H1 (cell line): ENCODE measurements around the gene ZNF771. TPM values are rescaled to one million over a fixed set of nuclear protein-coding genes. Genes with fewer than 3 reads are reported as not detected.

Experiments used
- CTCF ChIA-PET: fragments of 300-600 bp; sonication (Branson Sonifier 250); formaldehyde crosslinking; loops from one replicate; lab custom pipeline; 2021; ENCODE audit not compliant: partially characterized antibody; lab: Charles Lee
- POLR2A ChIA-PET: fragments of 300-600 bp; sonication (Branson Sonifier 250); formaldehyde crosslinking; loops from one replicate; lab custom pipeline; 2021; ENCODE audit warnings: inconsistent platforms; ENCODE audit not compliant: partially characterized antibody; lab: Charles Lee
- DNase-seq, 2 experiments: peaks; one replicate each; pipeline versions ENCODE4 v3.0.0 to v3.0.0-alpha.2; 2010 to 2022; ENCODE audit warnings: low spot score in 2 of 2, low read depth in 1 of 2, mixed read lengths in 1 of 2
- FAIRE-seq: peaks from 2 replicates; lab custom pipeline; 2011; peaks lifted over from hg19 to GRCh38; lab: Jason Lieb, UNC
- H2AFZ ChIP-seq: 2 replicates; pipeline ENCODE4 v1.8.1; 2012; ENCODE audit warnings: low read length, inconsistent platforms
- H2AK5ac ChIP-seq: 2 replicates; pipeline ENCODE4 v1.6.1; 2013; ENCODE audit warnings: low read depth, low read length
- H2BK120ac ChIP-seq: replicated peaks from 2 replicates; pipeline ENCODE3; 2013; ENCODE audit warnings: low read depth, low read length, inconsistent platforms
- H2BK12ac ChIP-seq: 2 replicates; pipeline ENCODE4 v1.6.1; 2013; ENCODE audit warnings: low read depth, low read length
- H2BK15ac ChIP-seq: 2 replicates; pipeline ENCODE4 v1.6.1; 2013; ENCODE audit warnings: low read length
- H2BK20ac ChIP-seq: 2 replicates; pipeline ENCODE4 v1.6.1; 2013; ENCODE audit warnings: low read length
- H2BK5ac ChIP-seq: 2 replicates; pipeline ENCODE4 v1.6.1; 2013; ENCODE audit warnings: low read depth, low read length
- H3K14ac ChIP-seq: 2 replicates; pipeline ENCODE4 v1.6.1; 2013; ENCODE audit warnings: inconsistent platforms; ENCODE audit not compliant: insufficient read length
- H3K18ac ChIP-seq: 2 replicates; pipeline ENCODE4 v1.6.1; 2013; ENCODE audit warnings: low read length; ENCODE audit errors: extremely low read depth
- H3K23ac ChIP-seq: 2 replicates; pipeline ENCODE4 v1.6.1; 2013; ENCODE audit warnings: inconsistent platforms; ENCODE audit not compliant: insufficient read length
- H3K23me2 ChIP-seq: 2 replicates; pipeline ENCODE4 v1.6.1; 2013; ENCODE audit warnings: low read depth, low read length
- H3K27ac ChIP-seq: 2 replicates; pipeline ENCODE4 v1.6.1; 2011; ENCODE audit warnings: low read depth, low read length, inconsistent platforms
- H3K27me3 ChIP-seq, 4 experiments: replicated peaks in 1 of 4; 1 replicate in 1 of 4; 2 replicates in 3 of 4; pipeline versions ENCODE4 v1.6.1 to v1.8.1; 2011 to 2013; ENCODE audit warnings: low read length in 3 of 4, mild to moderate bottlenecking in 3 of 4, inconsistent platforms in 2 of 4, mixed read lengths in 2 of 4, moderate library complexity in 1 of 4; ENCODE audit not compliant: control insufficient read depth in 3 of 4, insufficient read depth in 3 of 4; ENCODE audit errors: extremely low read depth in 1 of 4
- H3K36me3 ChIP-seq, 4 experiments: 2 replicates each; pipeline versions ENCODE4 v1.6.1 to v1.8.1; 2011 to 2013; ENCODE audit warnings: mild to moderate bottlenecking in 4 of 4, low read length in 3 of 4, moderate library complexity in 2 of 4, control low read depth in 1 of 4, inconsistent platforms in 1 of 4; ENCODE audit not compliant: insufficient read depth in 4 of 4, control insufficient read depth in 2 of 4
- H3K4ac ChIP-seq: replicated peaks from 2 replicates; pipeline ENCODE3; 2013; ENCODE audit warnings: low read length, low read depth, mixed read lengths, inconsistent platforms; ENCODE audit not compliant: insufficient read length
- H3K4me1 ChIP-seq, 4 experiments: replicated peaks in 1 of 4; 1 replicate in 1 of 4; 2 replicates in 3 of 4; pipeline versions ENCODE4 v1.6.1 to v1.8.1; 2011 to 2013; ENCODE audit warnings: low read length in 3 of 4, inconsistent platforms in 2 of 4, mixed read lengths in 1 of 4; ENCODE audit not compliant: insufficient read depth in 4 of 4, control insufficient read depth in 3 of 4
- H3K4me2 ChIP-seq, 2 experiments: 2 replicates each; pipeline versions ENCODE4 v1.6.1 to v1.8.1; 2011 to 2013; ENCODE audit warnings: low read depth in 2 of 2, low read length in 2 of 2, control low read depth in 1 of 2, inconsistent platforms in 1 of 2, mild to moderate bottlenecking in 1 of 2; ENCODE audit not compliant: insufficient read depth in 1 of 2
- H3K4me3 ChIP-seq, 4 experiments: fragments of 200-600, 300-600 bp in 1 of 4; sonication (generic), shearing (Covaris generic), sonication (Bioruptor Twin) in 1 of 4; 2 replicates each; pipeline versions ENCODE4 v1.5.1 to v1.8.1; 2011 to 2016; ENCODE audit warnings: low read length in 4 of 4, low read depth in 3 of 4, control low read depth in 2 of 4, inconsistent platforms in 2 of 4, mild to moderate bottlenecking in 2 of 4, mixed read lengths in 1 of 4, moderate library complexity in 1 of 4; ENCODE audit not compliant: insufficient read depth in 2 of 4; ENCODE audit errors: extremely low read depth in 1 of 4
- H3K56ac ChIP-seq: replicated peaks from 2 replicates; pipeline ENCODE3; 2013; ENCODE audit warnings: low read depth, mild to moderate bottlenecking, mixed read lengths, low read length, inconsistent platforms; ENCODE audit not compliant: insufficient read length
- H3K79me1 ChIP-seq: 2 replicates; pipeline ENCODE4 v1.6.1; 2013; ENCODE audit warnings: low read depth, low read length, control low read depth
- H3K79me2 ChIP-seq, 2 experiments: 2 replicates each; pipeline versions ENCODE4 v1.6.1 to v1.8.1; 2012 to 2013; ENCODE audit warnings: low read length in 2 of 2, mild to moderate bottlenecking in 2 of 2, inconsistent platforms in 1 of 2; ENCODE audit not compliant: insufficient read depth in 2 of 2, control insufficient read depth in 1 of 2
- H3K9ac ChIP-seq, 4 experiments: replicated peaks in 1 of 4; 1 replicate in 1 of 4; 2 replicates in 3 of 4; pipeline versions ENCODE4 v1.6.1 to v1.8.1; 2011 to 2013; ENCODE audit warnings: low read depth in 3 of 4, low read length in 3 of 4, control low read depth in 2 of 4, mild to moderate bottlenecking in 2 of 4, moderate library complexity in 2 of 4, inconsistent platforms in 1 of 4; ENCODE audit errors: extremely low read depth in 1 of 4
- H3K9me3 ChIP-seq, 2 experiments: 2 replicates each; pipeline versions ENCODE4 v1.6.1 to v1.8.1; 2012 to 2013; ENCODE audit warnings: mild to moderate bottlenecking in 2 of 2, moderate library complexity in 2 of 2, control low read depth in 1 of 2, inconsistent platforms in 1 of 2, low read depth in 1 of 2, low read length in 1 of 2, mixed read lengths in 1 of 2; ENCODE audit not compliant: insufficient read depth in 2 of 2
- H4K20me1 ChIP-seq, 2 experiments: replicated peaks in 1 of 2; 2 replicates each; pipeline versions ENCODE3 to v1.8.1; 2011 to 2013; ENCODE audit warnings: inconsistent platforms in 2 of 2, low read length in 2 of 2, mild to moderate bottlenecking in 1 of 2; ENCODE audit not compliant: insufficient read depth in 2 of 2, control insufficient read depth in 1 of 2
- H4K5ac ChIP-seq: 2 replicates; pipeline ENCODE4 v1.6.1; 2013; ENCODE audit warnings: low read length, low read depth, mixed read lengths, inconsistent platforms; ENCODE audit not compliant: insufficient read length
- H4K8ac ChIP-seq: 2 replicates; pipeline ENCODE4 v1.8.0; 2013; ENCODE audit warnings: mild to moderate bottlenecking, moderate library complexity, low read length, inconsistent platforms; ENCODE audit not compliant: insufficient read depth; ENCODE audit errors: extremely low read depth
- H4K91ac ChIP-seq: replicated peaks from 2 replicates; pipeline ENCODE3; 2013; ENCODE audit warnings: low read length, mixed read lengths, inconsistent platforms; ENCODE audit not compliant: insufficient read length
- EGR1 ChIP-seq: IDR thresholded peaks from 2 replicates; pipeline ENCODE4 v1.6.1; 2011; ENCODE audit warnings: low read depth, low read length, borderline replicate concordance
- HDAC6 ChIP-seq: IDR thresholded peaks from one replicate; pipeline ENCODE4 v1.7.1; 2012; ENCODE audit warnings: low read depth, mild to moderate bottlenecking, inconsistent platforms, low read length, moderate library complexity
- NRF1 ChIP-seq: IDR thresholded peaks from 2 replicates; pipeline ENCODE4 v1.6.1; 2011; ENCODE audit warnings: mild to moderate bottlenecking, low read depth, low read length, improper control_type of control experiment
- RFX5 ChIP-seq: IDR thresholded peaks from 2 replicates; pipeline ENCODE4 v1.6.1; 2011; ENCODE audit warnings: low read depth, low read length, improper control_type of control experiment, borderline replicate concordance
- SP2 ChIP-seq: IDR thresholded peaks from 2 replicates; pipeline ENCODE4 v1.6.1; 2012; ENCODE audit warnings: mild to moderate bottlenecking, low read length, inconsistent platforms
- YY1 ChIP-seq: IDR thresholded peaks from 2 replicates; pipeline ENCODE4 v1.6.1; 2011; ENCODE audit warnings: low read depth, mild to moderate bottlenecking, low read length
- WGBS, 2 experiments: shearing (Covaris generic) in 1 of 2; methylation state at CpG; one replicate each; pipeline versions ENCODE4 v1.1.6 to v1.1.7; 2013 to 2015; ENCODE audit warnings: low lambda C conversion rate in 2 of 2, mixed read lengths in 2 of 2, inconsistent platforms in 1 of 2, low coverage in 1 of 2, missing lambda C conversion rate in 1 of 2; ENCODE audit not compliant: insufficient replicate concordance in 2 of 2, insufficient coverage in 1 of 2, insufficient read length in 1 of 2; ENCODE audit errors: extremely low coverage in 1 of 2, missing lambda C conversion rate in 1 of 2; 5-methylcytosine and 5-hydroxymethylcytosine counted together
- polyA plus RNA-seq, 7 experiments: library from polyadenylated mRNA; depleted of rRNA in 3 of 7; stranded (reverse) in 5 of 7; unstranded in 2 of 7; fragments of >200 nt in 5 of 7; fragments of 200-250 nt in 2 of 7; gene quantifications; 1 replicate in 5 of 7; 2 replicates in 1 of 7; 4 replicates in 1 of 7; pipeline versions ENCODE4 v1.2.1 to v1.2.3, GENCODE V29; 2011 to 2013; ENCODE audit warnings: missing spikeins in 2 of 7, mixed read lengths in 2 of 7
- total RNA-seq: library from RNA; stranded (reverse); fragmentation: NEBNext Ultra II Directional; extraction: Animal tissue kit (Norgen Biotek cat#: 25700); gene quantifications from 2 replicates; pipeline ENCODE4 v1.2.1, GENCODE V29; 2021

The ZNF771 gene
- total and polyA plus RNA-seq, 2 of the 8 experiments (the other 6 are each of a cell fraction or from before 2014, with no cell fraction given), result 10.6 to 15.7 TPM

DNA sequence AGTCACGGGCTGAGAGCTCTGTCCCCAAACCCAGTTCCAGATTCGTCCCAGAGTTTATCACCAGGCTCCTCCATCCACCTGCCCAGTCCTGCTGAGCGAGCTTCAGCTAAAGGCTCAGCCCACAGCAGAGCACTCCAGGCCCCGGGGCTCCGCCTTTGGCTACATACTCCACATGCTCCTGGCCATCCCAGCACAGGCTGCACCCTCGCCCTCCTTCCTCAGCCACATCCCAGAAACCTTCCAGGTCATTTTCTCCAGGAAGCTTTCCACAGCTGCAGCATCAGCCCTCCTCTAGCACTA is 47.6 kb upstream of the ZNF771 start:
- Histone ChIP-seq H3K27ac (no peak overlapping the region), H2BK20ac (no peak overlapping the region), H4K8ac (peak overlapping the region; percentile 42; the same call in 1 of the 2 replicates), H3K23me2 (peaks cover 6% of the 10 kb centered on the region), H3K4me2 (no peak overlapping the region), H3K79me1 (no peaks in the 10 kb centered on the region), H3K27me3 (no peaks in the 10 kb centered on the region), H3K9me3 (no peaks in the 10 kb centered on the region), H2AFZ (no peak overlapping the region), H3K14ac (no peak overlapping the region), H3K4ac (no peak overlapping the region), H3K79me2 (peaks cover 0 to under 1% of the 10 kb centered on the region in 2 experiments; a peak in 1 of 4 replicates), H4K91ac (no peak overlapping the region), H2BK5ac (no peak overlapping the region), H3K9ac (no peak overlapping the region; a peak in 1 of 7 replicates), H2BK12ac (no peak overlapping the region), H3K4me3 (no peak overlapping the region), H3K36me3 (peaks cover 0 to 4% (median 3%) of the 10 kb centered on the region in 4 experiments; a peak in 3 of 8 replicates), H4K20me1 (peaks cover 0 to 15% of the 10 kb centered on the region in 2 experiments), H3K4me1 (peaks cover 0 to 6% (median 4%) of the 10 kb centered on the region in 4 experiments; a peak in 5 of 7 replicates), H2BK15ac (no peak overlapping the region)
- ChIA-PET CTCF (interaction anchor here (0.6 to 1.7 kb wide), 10 partner anchors 8 to 510 kb away, joined by 3 to 6 read pairs (median 4); no protein-coding TSS in a partner anchor), POLR2A (interaction anchor here (0.7 to 7.9 kb wide), 8 partner anchors 10 to 257 kb away, joined by 3 to 79 read pairs (median 3); partner anchors contain the start of genes TBC1D10B, ZNF48 and ZNF771)
- DNase-seq (no peak), FAIRE-seq (no peak)
- WGBS, 2 experiments, result 81% methylated on average over 6 of the region's 6 CpGs; no CpG with 5 or more reads in 1 of the 2 experiments
- TF ChIP-seq RFX5, result no peak
- TF ChIP-seq SP2, result no peak
- no peak for TF ChIP-seq EGR1
- no peak for TF ChIP-seq YY1
- TF ChIP-seq NRF1, result no peak
- TF ChIP-seq HDAC6, result no peak
- TF ChIP-seq, all 59 proteins: peak for 0
- H3K56ac ChIP-seq, result no peak overlapping the region
- H2BK120ac ChIP-seq, result no peak overlapping the region
- no peak overlapping the region for H3K23ac ChIP-seq
- no peak overlapping the region for H3K18ac ChIP-seq
- no peak overlapping the region for H2AK5ac ChIP-seq
- no peak overlapping the region for H4K5ac ChIP-seq
